Tibial nerve (tissue), 4 donors: ENCODE data around the gene CUL3. TPM values are rescaled to one million over a fixed set of nuclear protein-coding genes. Genes with fewer than 3 reads are reported as not detected.

ENCODE experiments used
- DNase-seq, 2 donors: peaks; one replicate each; pipeline ENCODE4 v3.0.0-alpha.2; 2019; ENCODE audit warnings: low spot score in 2 of 2
- H3K27ac ChIP-seq, 4 donors: fragments of 200-600 bp; sonication (generic) in 3 of 4; one replicate each; pipeline ENCODE4 v1.5.1; 2017 to 2019; ENCODE audit warnings: mild to moderate bottlenecking in 1 of 4
- H3K27me3 ChIP-seq, 2 donors: fragments of 200-600 bp; sonication (generic) in 1 of 2; one replicate each; pipeline versions ENCODE4 v1.5.1 to v1.6.0; 2017 to 2019
- H3K36me3 ChIP-seq, 3 donors: fragments of 200-600 bp; sonication (generic); one replicate each; pipeline ENCODE4 v1.5.1; 2018 to 2019
- H3K4me1 ChIP-seq, 4 donors: fragments of 200-600 bp; sonication (generic) in 3 of 4; one replicate each; pipeline ENCODE4 v1.5.1; 2017 to 2019
- H3K4me3 ChIP-seq, 4 donors: fragments of 200-600 bp; sonication (generic) in 3 of 4; one replicate each; pipeline ENCODE4 v1.5.1; 2017 to 2019; ENCODE audit warnings: mild to moderate bottlenecking in 1 of 4, moderate library complexity in 1 of 4
- H3K9me3 ChIP-seq, 4 donors: fragments of 200-600 bp; sonication (generic) in 3 of 4; one replicate each; pipeline ENCODE4 v1.5.1; 2017 to 2019
- EP300 ChIP-seq, 2 donors: sonication (generic); formaldehyde crosslinking; IDR thresholded peaks; one replicate each; pipeline ENCODE4 v1.6.1; 2017; ENCODE audit warnings: antibody characterized with exemption in 2 of 2, mild to moderate bottlenecking in 1 of 2
- POLR2A ChIP-seq, 2 donors: fragments of 450-650 bp; IDR thresholded peaks; one replicate each; pipeline ENCODE4 v1.6.1; 2017; ENCODE audit warnings: antibody characterized with exemption in 2 of 2, mild to moderate bottlenecking in 2 of 2, moderate library complexity in 2 of 2
- WGBS, 2 donors: methylation state at CpG; one replicate each; pipeline ENCODE4 v1.1.5; 2018; 5-methylcytosine and 5-hydroxymethylcytosine counted together
- total RNA-seq, 4 donors: library from RNA; depleted of rRNA; stranded (reverse); fragments of >200 nt; gene quantifications; one replicate each; pipeline ENCODE4 v1.1.0, GENCODE V29; 2016
- TF ChIP-seq, protein P1 (sequence below), 5 experiments: fragments of 200-600 bp in 3 of 5; fragments of 450-650 bp in 2 of 5; sonication (generic) in 3 of 5; IDR thresholded peaks; one replicate each; pipeline ENCODE4 v1.5.1; 2016 to 2019; ENCODE audit warnings: antibody characterized with exemption in 5 of 5, mild to moderate bottlenecking in 3 of 5, moderate library complexity in 2 of 5

CUL3 gene
- total RNA-seq, 4 donors from 2014 or later, result 63.0 to 72.2 (median 67.3) TPM

GRCh38 chr2:224563537-224563936 lies 21.6 kb downstream of the CUL3 start:
- H3K36me3 ChIP-seq, result peaks cover 0 to 12% (median 0%) of the 10 kb centered on the region in 3 donors
- H3K27me3 ChIP-seq, result no peaks in the 10 kb centered on the region
- H3K27ac ChIP-seq, result no peak overlapping the region
- TF ChIP-seq, protein P1, sequence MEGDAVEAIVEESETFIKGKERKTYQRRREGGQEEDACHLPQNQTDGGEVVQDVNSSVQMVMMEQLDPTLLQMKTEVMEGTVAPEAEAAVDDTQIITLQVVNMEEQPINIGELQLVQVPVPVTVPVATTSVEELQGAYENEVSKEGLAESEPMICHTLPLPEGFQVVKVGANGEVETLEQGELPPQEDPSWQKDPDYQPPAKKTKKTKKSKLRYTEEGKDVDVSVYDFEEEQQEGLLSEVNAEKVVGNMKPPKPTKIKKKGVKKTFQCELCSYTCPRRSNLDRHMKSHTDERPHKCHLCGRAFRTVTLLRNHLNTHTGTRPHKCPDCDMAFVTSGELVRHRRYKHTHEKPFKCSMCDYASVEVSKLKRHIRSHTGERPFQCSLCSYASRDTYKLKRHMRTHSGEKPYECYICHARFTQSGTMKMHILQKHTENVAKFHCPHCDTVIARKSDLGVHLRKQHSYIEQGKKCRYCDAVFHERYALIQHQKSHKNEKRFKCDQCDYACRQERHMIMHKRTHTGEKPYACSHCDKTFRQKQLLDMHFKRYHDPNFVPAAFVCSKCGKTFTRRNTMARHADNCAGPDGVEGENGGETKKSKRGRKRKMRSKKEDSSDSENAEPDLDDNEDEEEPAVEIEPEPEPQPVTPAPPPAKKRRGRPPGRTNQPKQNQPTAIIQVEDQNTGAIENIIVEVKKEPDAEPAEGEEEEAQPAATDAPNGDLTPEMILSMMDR (IDR thresholded peaks at IDR 0.05), result no peak
- no peak for TF ChIP-seq EP300 (IDR thresholded peaks at IDR 0.05)
- TF ChIP-seq POLR2A (IDR thresholded peaks at IDR 0.05), result no peak
- H3K4me1 ChIP-seq, result peaks cover 0 to 63% (median 17%) of the 10 kb centered on the region in 4 donors
- no peak for DNase-seq
- no peak overlapping the region for H3K4me3 ChIP-seq
- peaks cover 0 to 12% (median 1%) of the 10 kb centered on the region in 4 donors for H3K9me3 ChIP-seq

- TF ChIP-seq POLR2A (IDR thresholded peaks at IDR 0.05), result no peak
- TF ChIP-seq, protein P1 (IDR thresholded peaks at IDR 0.05), result no peak
- TF ChIP-seq EP300 (IDR thresholded peaks at IDR 0.05), result no peak
- DNase-seq, result no peak
- no peak overlapping the region for H3K4me3 ChIP-seq
- H3K9me3 ChIP-seq, result peaks cover 0 to 12% (median 1%) of the 10 kb centered on the region in 4 donors
- H3K36me3 ChIP-seq, result peaks cover 0 to 12% (median 0%) of the 10 kb centered on the region in 3 donors
- H3K27me3 ChIP-seq, result no peaks in the 10 kb centered on the region
- H3K27ac ChIP-seq, result no peak overlapping the region
- WGBS, 2 donors, result 70 to 71% methylated on average over 4 of the region's 4 CpGs
- H3K4me1 ChIP-seq, result peaks cover 0 to 63% (median 16%) of the 10 kb centered on the region in 4 donors
Measured at GRCh38 chr2:224562831-224563230, 22.3 kb downstream of the CUL3 start.

DNA sequence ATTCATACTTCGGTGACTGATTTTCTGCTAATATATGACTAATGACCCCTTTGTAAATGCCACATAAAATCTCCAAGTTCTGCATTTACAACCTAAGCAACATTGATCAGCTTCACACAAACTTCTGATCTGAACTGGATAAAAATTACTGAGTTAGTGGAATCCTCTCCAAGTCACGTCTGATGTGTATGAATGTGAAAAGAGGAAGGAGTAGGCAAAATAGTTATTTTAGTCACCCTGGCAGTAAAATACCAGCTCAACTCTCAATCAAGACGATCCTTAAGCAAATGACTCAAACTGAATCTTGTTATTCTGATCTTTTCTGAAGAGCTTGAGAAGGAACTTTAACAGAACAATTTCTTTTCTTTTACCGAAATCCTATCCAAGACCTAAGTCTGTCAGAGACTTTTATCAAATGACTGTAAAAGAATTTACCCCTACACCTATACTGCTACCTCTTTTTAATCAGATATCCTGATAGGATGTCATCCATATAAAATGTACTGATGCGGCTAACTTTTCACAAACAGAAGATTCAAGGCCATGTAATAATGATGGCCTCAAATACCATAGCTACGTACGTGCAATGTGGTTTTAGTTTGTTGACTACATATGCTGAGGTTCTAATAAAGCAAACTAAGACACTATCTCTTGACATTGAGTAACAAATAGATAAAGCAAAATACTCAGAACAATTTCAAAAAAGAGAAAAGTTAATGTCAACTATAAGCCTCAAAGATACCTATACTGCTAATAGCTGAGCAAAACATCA lies 23.7 kb downstream of the CUL3 start:
- Histone ChIP-seq H3K27ac (no peak overlapping the region), H3K27me3 (no peaks in the 10 kb centered on the region), H3K36me3 (peaks cover 0 to 3% (median 0%) of the 10 kb centered on the region in 3 donors), H3K4me1 (peaks cover 0 to 74% (median 18%) of the 10 kb centered on the region in 4 donors), H3K4me3 (no peak overlapping the region), H3K9me3 (peaks cover 0 to 6% (median 1%) of the 10 kb centered on the region in 4 donors)
- no peak for DNase-seq
- 62 to 65% methylated on average over 7 of the region's 7 CpGs for WGBS, 2 donors
- no peak for TF ChIP-seq EP300 (IDR thresholded peaks at IDR 0.05)
- TF ChIP-seq, protein P1 (IDR thresholded peaks at IDR 0.05), result no peak
- TF ChIP-seq POLR2A (IDR thresholded peaks at IDR 0.05), result no peak

GRCh38 chr2:224560549-224560948 lies 24.6 kb downstream of the CUL3 start:
- Histone ChIP-seq H3K9me3 (no peaks in the 10 kb centered on the region), H3K4me3 (no peak overlapping the region), H3K36me3 (no peaks in the 10 kb centered on the region), H3K4me1 (peaks cover 0 to 69% (median 20%) of the 10 kb centered on the region in 4 donors), H3K27ac (no peak overlapping the region), H3K27me3 (no peaks in the 10 kb centered on the region)
- no peak for TF ChIP-seq EP300 (IDR thresholded peaks at IDR 0.05)
- no peak for TF ChIP-seq POLR2A (IDR thresholded peaks at IDR 0.05)
- TF ChIP-seq, protein P1 (IDR thresholded peaks at IDR 0.05), result no peak
- 96 to 100% methylated on average over 2 of the region's 2 CpGs for WGBS, 2 donors
- DNase-seq, result no peak

GRCh38 chr2:224557610-224558009 lies 27.6 kb downstream of the CUL3 start:
- Histone ChIP-seq H3K27me3 (no peaks in the 10 kb centered on the region), H3K9me3 (no peaks in the 10 kb centered on the region), H3K27ac (no peak overlapping the region), H3K4me1 (peaks cover 0 to 45% (median 8%) of the 10 kb centered on the region in 4 donors), H3K36me3 (no peaks in the 10 kb centered on the region), H3K4me3 (no peak overlapping the region)
- no peak for DNase-seq
- 74 to 78% methylated on average over 2 of the region's 2 CpGs for WGBS, 2 donors
- TF ChIP-seq POLR2A (IDR thresholded peaks at IDR 0.05), result no peak
- TF ChIP-seq, protein P1 (IDR thresholded peaks at IDR 0.05), result no peak
- TF ChIP-seq EP300 (IDR thresholded peaks at IDR 0.05), result no peak
